Ramos (cell line): ENCODE measurements around the gene LRRC57.

Experiments used
- in situ Hi-C: fragments of 300-500 bp; cut with MboI; formaldehyde crosslinking; loops from one replicate; pipeline ENCODE4 v1.14.3; 2022; ENCODE audit warnings: low sequenced_read_pairs; ENCODE audit not compliant: unreplicated experiment

Gene LRRC57

GRCh38 chr15:42553554-42553953 lies 5.0 kb upstream of the LRRC57 start:
- in situ Hi-C loops, result no loop called here

DNA sequence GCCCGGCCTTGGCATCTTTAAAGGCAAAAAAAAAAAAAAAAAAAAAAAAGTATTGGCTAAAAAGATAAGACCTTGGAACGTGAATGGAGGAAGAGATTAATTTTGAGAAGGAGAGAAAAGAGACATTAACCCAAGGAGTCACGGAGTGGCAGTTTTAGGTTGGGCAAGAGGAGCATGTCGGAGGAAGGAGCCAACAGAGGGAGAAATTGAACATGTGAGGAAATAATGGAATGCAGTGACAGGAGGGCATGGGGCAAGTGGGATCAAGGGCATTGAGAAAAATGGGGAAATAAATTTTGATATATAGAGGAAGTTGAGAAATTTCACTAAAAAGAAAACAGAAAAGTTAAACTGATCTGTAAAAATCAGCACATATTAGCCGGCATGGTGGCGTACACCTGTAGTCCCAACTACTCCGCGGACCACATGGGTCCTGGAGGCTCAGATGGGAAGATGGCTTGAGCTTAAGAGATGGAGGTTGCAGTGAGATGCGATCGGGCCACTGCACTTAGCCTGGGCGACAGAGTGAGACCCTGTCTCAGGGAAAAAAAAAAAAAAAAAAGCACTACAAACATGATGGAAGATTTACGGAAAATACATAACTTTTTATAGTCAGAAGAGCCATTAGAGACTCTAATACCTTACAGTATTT lies 1.3 kb upstream of the LRRC57 start:
- in situ Hi-C loops, result loop anchor here (5.0 kb wide), 1 partner anchor 53 kb away; the partner anchor contains the start of gene SNAP23

GRCh38 chr15:42549032-42549491 lies 469 bp upstream of the LRRC57 start:
- in situ Hi-C loops, result loop anchor here (5.0 kb wide), 1 partner anchor 52 kb away; the partner anchor contains the start of gene SNAP23

DNA sequence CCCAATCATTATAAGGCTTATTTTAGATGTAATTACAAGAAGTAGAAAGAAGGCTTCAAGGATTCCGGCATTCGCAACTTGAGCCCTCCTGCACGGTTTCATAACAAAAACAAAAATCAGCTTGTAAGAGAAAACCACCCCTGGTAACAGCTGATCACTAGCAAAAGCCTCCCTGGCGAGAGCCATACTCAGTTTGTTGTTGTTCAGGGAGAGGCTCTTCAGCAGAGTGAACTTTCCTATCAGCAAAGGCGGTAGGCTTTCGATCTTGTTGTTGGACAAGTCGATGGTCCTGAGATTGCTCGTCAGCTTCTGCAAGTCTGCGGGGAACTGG lies 710 bp downstream of the LRRC57 start:
- in situ Hi-C loops, result loop anchor here (5.0 kb wide), 1 partner anchor 51 kb away; the partner anchor contains the start of gene SNAP23

DNA sequence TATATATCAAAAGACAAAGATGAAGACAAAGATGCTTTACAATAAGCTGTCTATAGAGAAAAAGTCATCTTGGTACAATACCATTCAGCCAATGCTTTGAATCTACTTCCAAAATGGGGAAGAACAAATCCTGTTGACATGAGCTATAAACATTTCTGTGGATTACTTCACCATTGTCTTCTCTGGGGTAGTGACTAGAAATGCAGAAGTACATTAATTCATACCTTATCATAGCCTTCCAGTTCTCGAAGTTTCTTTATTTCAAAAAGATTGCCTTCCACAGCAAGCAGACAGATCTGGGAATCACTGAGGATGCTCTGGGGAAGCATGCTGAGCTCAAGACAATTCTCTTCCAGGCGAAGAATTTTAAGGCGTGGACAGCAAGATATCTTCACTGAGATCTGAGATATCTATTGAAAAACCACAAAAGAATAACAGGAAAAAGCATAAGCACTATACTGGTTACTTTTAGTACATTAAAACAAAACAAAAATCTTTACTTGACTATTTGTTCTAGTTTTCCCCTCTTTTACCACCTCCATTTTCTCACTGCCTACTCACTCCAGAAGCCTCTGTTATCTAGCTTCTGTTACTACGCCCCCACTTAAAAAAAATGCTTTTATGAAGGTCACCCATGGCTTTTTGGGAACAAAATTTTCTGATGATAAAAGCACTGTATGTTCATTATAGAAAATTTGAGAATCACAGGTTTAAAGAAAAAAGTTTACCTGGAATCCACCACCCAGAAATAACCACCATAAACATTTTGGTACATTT lies 3.6 kb downstream of the LRRC57 start:
- in situ Hi-C loops, result loop anchor here (5.0 kb wide), 1 partner anchor 48 kb away; the partner anchor contains the start of gene SNAP23

DNA sequence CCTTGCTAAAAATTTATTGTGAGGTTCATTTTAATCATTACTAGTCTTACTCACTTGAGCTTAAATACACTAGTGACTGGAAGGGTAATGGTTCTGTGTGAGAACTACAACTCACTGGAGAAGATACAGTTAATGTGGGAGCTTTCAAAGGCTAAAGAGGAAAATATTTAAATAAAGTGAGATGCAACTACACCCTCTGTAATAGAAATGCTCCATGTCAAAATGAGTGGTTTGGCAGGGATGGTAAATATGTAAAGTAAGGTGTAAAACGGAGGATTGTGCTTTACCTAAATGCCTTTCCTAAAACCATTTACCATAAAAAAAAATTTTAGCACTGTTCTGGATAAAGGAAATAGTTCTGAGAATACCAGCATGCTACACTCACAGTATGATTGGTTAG lies 15.3 kb downstream of the LRRC57 start:
- in situ Hi-C loops, result no loop called here

- in situ Hi-C loops, result no loop called here
These were observed 19.6 kb downstream of the LRRC57 start for GRCh38 chr15:42528970-42529369.

GRCh38 chr15:42523331-42523730 lies 25.3 kb downstream of the LRRC57 start:
- in situ Hi-C loops, result no loop called here

- in situ Hi-C loops, result no loop called here
These were observed 37.6 kb downstream of the LRRC57 start for GRCh38 chr15:42511007-42511391.

- in situ Hi-C loops, result no loop called here
These were observed 38.2 kb downstream of the LRRC57 start for GRCh38 chr15:42510258-42511006.

GRCh38 chr15:42508263-42508690 lies 40.3 kb downstream of the LRRC57 start:
- in situ Hi-C loops, result no loop called here

DNA sequence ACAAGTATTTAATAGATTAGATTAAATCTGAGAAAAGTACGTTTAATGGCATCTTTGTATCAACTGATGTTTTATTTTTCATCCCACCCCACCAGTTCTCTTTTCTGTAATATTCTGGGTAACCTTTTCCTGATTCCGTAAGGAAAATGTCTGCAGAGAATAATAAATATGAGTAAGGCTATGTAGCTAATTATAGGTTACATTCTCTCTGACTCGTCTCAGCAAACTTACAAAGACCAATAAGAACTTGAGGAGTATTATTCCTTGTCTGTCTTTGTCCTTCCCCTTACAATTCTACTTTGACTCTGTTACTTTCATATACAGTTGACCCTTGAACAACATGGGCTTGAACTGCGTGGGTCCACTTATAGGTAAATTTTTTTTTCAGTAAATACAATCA lies 41.1 kb downstream of the LRRC57 start:
- in situ Hi-C loops, result no loop called here

DNA sequence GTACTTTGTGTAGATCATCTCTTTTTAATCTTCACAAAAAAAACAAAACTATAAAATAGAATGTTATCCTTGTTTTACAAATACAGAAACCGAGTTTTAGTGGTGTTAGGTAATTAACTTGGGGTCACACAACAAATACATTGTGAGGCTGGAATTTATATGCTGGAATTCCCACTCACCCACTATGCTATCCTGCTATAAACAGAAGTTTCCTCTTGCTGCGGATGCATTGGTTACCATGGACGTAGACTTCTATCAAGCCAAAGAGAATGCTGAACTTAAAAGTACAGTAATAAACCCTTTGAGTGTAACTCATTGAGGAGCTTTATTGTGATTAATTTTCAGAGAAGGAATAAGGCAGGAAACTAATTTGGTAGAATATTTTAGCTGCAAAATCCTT lies 44.0 kb downstream of the LRRC57 start:
- in situ Hi-C loops, result no loop called here

GRCh38 chr15:42503825-42504224 lies 44.8 kb downstream of the LRRC57 start:
- in situ Hi-C loops, result no loop called here

DNA sequence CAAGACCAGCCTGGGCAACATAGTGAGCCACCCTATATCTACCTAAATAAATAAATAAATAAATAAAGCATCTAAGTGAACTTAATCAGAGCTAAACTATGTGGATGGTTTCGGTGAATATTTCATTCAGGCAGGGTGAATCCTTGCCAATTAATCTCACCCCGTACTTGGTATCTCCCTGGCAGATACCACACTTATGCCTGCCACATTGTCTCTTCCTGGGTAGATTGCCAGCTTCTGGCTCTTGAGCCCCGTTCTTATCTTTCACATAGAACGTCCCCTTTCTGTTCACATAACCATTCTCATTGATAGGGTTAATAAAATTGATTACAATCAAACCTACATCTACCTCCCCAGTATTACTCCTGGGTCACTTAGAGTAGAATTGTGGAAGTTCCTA lies 46.1 kb downstream of the LRRC57 start:
- in situ Hi-C loops, result no loop called here

DNA sequence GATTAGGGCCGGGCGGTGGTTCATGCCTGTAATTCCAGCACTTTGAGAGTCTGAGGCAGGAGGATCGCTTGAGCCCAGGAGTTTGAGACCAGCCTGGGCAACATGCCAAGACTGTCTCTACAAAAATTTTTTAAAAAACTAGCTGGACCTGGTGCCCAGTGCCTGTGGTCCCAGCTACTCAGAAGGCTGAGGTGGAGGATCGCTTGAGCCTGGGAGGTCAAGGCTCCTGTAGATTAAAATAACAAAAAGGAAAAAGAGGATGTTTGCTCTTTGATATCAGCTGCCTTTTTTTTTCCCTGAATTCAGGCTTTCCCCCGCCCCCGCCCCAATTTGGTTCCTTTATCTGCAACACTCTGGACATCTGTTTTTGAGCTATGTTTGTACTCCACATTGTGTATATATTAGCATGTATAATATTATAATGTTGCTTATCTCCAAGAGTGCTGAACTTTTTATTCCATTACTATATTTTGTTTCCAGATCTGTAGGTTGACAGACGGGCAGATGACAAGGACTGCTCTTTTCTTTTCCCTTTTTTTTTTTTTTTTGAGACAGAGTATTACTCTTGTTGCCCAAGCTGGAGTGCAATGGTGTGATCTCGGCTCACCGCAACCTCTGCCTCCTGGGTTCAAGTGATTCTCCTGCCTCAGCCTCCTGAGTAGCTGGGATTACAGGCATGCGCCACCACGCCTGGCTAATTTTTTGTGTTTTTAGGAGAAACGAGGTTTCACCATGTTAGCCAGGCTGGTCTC lies 48.6 kb downstream of the LRRC57 start:
- in situ Hi-C loops, result loop anchor here (5.0 kb wide), 1 partner anchor 47 kb away; the partner anchor contains the start of genes HAUS2 and LRRC57

DNA sequence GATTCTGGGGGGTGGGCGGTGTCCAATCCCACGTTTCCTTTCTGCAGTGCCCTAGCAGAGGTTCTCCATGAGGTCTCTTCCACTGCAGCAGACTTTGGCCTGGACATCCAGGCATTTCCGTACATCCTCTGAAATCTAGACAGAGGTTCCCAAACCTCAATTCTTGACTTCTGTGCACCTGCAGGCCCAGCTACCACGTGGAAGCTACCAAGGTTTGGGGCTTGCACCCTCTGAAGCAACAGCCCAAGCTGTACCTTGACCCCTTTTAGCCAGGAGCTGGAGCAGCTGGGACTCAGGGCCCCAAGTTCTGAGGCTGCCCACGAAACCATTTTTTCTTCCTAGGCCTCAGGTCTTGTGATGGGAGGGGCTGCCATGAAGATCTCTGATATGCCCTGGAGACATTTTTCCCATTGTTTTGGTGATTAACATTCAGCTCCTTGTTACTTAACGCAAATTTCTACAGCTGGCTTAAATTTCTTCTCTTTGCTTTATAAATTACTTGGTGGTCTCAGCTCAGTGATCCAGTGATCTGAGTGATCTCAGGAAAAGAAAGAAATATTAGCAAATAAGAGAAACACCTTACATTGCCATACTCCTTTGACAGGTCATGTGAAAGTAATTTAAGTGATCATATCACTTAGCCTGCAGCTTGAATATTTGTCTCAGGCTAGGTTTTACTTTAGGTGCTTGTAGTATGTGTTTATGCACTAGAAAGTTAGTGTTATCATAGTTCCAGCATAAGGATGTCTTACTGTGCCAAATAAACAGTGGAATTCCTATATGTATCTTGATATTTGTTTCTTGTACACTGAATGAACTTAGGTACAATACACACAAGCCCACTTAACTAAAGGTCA lies 50.2 kb downstream of the LRRC57 start:
- in situ Hi-C loops, result loop anchor here (5.0 kb wide), 1 partner anchor 49 kb away; the partner anchor contains the start of genes HAUS2 and LRRC57

DNA sequence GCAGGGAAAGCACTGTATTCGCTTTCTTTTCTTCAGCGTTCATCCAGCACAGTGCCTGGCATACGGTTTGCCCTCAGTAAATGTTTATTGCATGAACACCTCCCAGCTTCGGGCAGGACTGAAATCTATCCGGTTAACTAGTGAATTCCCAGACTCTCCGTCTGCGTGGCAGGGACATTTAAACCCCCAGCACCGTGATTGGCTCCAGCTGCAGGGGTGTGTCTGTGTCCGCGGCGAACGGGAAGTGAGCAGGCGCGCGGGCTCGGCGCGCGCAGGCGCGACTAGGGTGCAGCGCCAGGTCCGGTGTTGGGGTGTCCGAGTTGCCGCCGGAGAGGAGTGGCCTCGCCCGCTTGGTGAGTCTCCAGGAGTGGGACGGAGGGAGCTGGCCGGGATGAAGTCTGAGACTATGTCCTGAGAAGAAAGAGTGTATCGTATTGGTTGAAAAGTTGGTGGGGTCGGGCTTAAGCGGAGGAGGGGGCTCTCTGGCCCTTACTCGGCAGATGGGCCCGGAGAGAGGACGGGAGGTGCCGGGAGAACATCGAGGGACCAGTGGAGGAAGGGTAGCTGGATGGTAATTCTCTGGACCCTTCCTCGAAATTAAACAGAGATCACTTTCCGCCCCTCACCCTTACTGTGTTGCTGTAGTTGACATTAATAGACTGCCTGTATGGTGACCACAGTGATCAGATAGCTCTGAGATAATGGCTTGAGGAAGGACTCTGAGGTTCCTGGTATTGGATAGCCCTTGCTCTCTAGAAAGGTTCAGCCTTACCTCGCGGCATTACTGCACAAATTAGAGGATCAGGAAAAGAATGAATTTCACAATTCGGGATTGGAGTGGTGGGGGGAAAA lies 53.0 kb downstream of the LRRC57 start, which contains the start of gene SNAP23:
Gene SNAP23, plus strand, starts transcription at position 274 of the 852 bp plus-strand sequence. CDS start 16,213 bp downstream, outside the sequence.
- in situ Hi-C loops, result loop anchor here (5.0 kb wide), 1 partner anchor 52 kb away; the partner anchor contains the start of genes HAUS2 and LRRC57
